ENCODE measurements around the gene ILF2.
"Not testable (repeated sequence)": the region's sequence is repeated elsewhere in the genome, so short reads cannot be mapped to it uniquely, and the experiment has no call there.

ILF2 gene

GRCh38 chr1:153670859-153671627 is at the start of gene ILF2:
TSS of gene ILF2 (minus strand) at chr1:153670993. CDS start at chr1:153670922, 71 bp downstream.
- peak; percentile 97 for DNase-seq

GRCh38 chr1:153717330-153717729 is 46.5 kb upstream of the ILF2 start:
- DNase-seq, result no peak

DNA sequence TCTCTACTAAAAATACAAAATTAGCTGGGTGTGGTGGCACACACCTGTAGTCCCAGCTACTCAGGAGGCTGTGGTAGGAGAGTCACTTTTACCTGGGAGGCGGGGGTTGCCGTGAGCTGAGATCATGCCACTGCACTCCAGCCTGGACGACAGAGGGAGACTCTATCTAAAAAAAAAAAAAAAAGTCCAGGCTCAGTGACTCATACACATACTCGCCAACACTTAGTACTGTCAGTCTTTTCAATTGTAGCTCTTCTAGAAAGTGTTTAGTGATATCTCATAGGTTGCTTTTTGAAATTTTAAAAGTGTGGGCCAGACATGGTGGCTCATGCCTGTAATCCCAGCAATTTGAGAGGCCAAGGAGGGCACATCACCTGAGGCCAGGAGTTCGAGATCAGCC is 45.4 kb upstream of the ILF2 start:
- not testable (repeated sequence) for DNase-seq

GRCh38 chr1:153711026-153711425 is 40.2 kb upstream of the ILF2 start:
- DNase-seq, result no peak

- DNase-seq, result no peak
These were observed 34.7 kb upstream of the ILF2 start for GRCh38 chr1:153705484-153705883.

DNA sequence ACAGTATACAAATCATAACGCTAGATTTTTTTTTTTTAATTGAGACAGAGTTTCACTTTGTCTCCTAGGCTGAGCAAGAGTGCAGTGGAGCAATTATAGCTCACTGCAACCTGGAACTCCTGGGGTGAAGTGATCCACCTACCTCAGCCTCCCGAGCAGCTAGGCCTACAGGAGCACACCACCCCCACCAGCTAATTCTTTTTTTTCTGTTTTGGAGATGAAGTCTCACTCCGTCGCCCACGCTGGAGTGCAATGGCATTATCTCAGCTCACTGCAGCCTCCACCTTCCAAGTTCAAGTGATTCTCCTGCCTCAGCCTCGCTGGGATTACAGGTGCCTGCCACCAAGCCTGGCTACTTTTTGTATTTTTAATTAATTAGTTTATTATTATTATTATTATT is 29.0 kb upstream of the ILF2 start:
- DNase-seq, result no peak

- no peak for DNase-seq
These were observed 28.3 kb upstream of the ILF2 start for GRCh38 chr1:153698923-153699714.

- no peak for DNase-seq
These were observed 27.5 kb upstream of the ILF2 start for GRCh38 chr1:153698020-153698922.

DNA sequence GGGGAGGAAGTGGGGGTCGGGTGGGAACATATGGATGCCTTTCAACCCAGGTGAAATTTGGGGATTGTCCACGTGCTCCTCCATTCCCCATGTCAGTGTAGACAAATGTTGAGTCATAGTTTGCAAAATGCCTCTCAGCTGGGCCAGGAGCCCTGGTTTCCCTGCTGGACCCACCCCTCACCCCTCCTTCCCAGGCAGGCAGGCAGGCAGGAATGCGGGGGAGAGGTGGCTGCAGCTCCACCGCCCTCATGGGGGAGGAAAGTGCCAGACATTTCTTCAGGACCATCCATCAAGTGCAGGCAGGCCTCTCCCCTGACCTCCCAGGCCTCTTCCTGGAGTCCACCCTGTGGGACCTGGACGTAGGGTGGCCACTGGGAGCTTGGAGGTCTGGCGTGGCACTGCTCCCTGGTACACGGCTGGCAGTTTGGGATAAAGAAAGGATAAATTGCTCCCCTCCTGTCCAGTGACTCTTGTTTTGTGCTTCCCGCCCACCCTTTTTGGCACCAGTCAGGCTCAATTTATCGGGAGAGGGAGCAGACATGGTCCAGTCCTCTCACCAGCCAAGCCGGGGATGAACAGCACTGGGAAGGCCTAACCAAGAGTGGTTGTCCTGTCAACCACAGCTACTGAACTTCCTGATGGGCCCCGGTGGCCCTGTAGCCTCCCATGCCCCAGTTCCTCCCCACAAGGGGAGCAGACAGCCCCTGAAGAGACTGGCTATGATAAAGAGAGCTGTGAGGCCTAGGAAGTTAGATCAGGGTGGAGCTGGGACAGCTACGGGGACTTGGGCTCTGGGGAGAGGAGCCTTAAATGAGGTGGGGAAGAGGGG is 26.6 kb upstream of the ILF2 start:
- DNase-seq, result no peak

- no peak for DNase-seq
These were observed 25.9 kb upstream of the ILF2 start for GRCh38 chr1:153696741-153697140.

- DNase-seq, result no peak
These were observed 22.7 kb upstream of the ILF2 start for GRCh38 chr1:153693466-153693865.

- DNase-seq, result no peak
These were observed 18.0 kb upstream of the ILF2 start for GRCh38 chr1:153688736-153689328.

GRCh38 chr1:153688276-153688675 is 17.5 kb upstream of the ILF2 start:
- no peak for DNase-seq

GRCh38 chr1:153687346-153688125 is 16.7 kb upstream of the ILF2 start:
- DNase-seq, result no peak

- DNase-seq, result no peak
These were observed 14.9 kb upstream of the ILF2 start for GRCh38 chr1:153685544-153686340.

GRCh38 chr1:153684892-153685291 is 14.1 kb upstream of the ILF2 start:
- DNase-seq, result no peak

- DNase-seq, result no peak
These were observed 13.1 kb upstream of the ILF2 start for GRCh38 chr1:153683854-153684253.

DNA sequence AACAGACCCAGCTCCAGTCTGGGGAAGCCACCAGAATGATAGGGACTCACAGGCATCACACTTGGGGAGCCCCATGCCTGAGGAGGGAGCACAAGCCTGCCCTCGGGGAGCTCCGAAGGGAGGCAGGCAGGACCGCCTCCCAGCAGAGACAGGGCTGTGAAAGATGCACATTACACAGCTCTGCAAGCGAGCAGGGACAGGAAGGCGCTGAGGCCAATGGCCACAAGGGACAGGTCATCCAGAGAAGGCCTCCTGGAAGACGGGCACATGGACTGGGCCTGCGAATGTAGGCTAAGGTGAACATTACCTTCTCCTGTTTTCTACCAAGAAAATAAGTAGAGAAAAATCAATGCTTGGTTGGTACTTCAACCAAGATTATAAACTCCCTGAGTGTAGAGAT is 11.9 kb upstream of the ILF2 start:
- DNase-seq, result no peak

DNA sequence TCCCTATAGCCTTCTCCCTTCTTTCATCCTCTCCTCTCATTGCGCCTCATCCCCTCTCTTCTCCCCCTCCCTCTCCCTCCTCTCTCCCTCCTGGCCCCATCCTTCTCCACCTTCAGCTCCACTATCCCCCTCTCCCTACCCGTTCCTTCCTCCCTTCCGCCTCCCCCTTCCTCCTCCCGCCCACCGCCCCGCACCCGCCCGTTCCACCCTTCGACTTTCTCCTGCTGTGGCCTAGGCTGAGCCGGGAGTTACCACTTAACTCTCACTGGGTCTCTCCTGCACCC is 9.3 kb upstream of the ILF2 start:
- DNase-seq, result no peak

GRCh38 chr1:153679337-153680119 is 8.7 kb upstream of the ILF2 start:
- peak; percentile 74 for DNase-seq

Measured in activated CD8-positive, alpha-beta memory T cell treated with anti-CD3 and anti-CD28 coated beads for 24 hours (primary cell).